ENCODE measurements around the gene RGS19. TPM values are rescaled to one million over a fixed set of nuclear protein-coding genes. Genes with fewer than 3 reads are reported as not detected.
"Not testable (repeated sequence)": the region's sequence is repeated elsewhere in the genome, so short reads cannot be mapped to it uniquely, and the experiment has no call there.

Gene RGS19
- polyA plus RNA-seq, 1 donor (not counting 4 experiments of a cell fraction or from before 2014, with no cell fraction given), result 11.8 TPM

GRCh38 chr20:64091340-64091739 is 12.0 kb upstream of the RGS19 start:
- Histone ChIP-seq H3K9ac (ENCODE audit: control insufficient read depth, extremely low read depth, insufficient read depth, low read length) (no peak overlapping the region), H3K9me3 (ENCODE audit: control insufficient read depth, low read depth, low read length) (no peaks in the 10 kb centered on the region), H3K9me1 (ENCODE audit: control insufficient read depth, extremely low read depth, insufficient read depth, low read length) (no peaks in the 10 kb centered on the region), H2AFZ (ENCODE audit: control insufficient read depth, low read length) (no peak overlapping the region), H4K20me1 (ENCODE audit: control insufficient read depth, extremely low read depth, insufficient read depth, low read length) (peaks cover 2% of the 10 kb centered on the region), H3K79me2 (ENCODE audit: control insufficient read depth, insufficient read depth, low read length) (no peaks in the 10 kb centered on the region), H3K27me3 (ENCODE audit: control insufficient read depth, extremely low read depth, insufficient read depth, low read length) (peaks cover 10% of the 10 kb centered on the region), H3K27ac (ENCODE audit: control insufficient read depth, insufficient read depth, low read length) (no peak overlapping the region), H3K4me1 (ENCODE audit: control insufficient read depth, extremely low read depth, insufficient read depth, low read length) (no peaks in the 10 kb centered on the region), H3K4me2 (ENCODE audit: control insufficient read depth, extremely low read depth, insufficient read depth, low read depth, low read length) (no peak overlapping the region), H3K36me3 (ENCODE audit: control insufficient read depth in 2 of 2, extremely low read depth in 1 of 2, insufficient read depth in 2 of 2, low read length in 2 of 2) (no peaks in the 10 kb centered on the region), H3K4me3 (ENCODE audit: control insufficient read depth in 2 of 3, extremely low read depth in 1 of 3, insufficient read depth in 2 of 3, low read depth in 1 of 3, low read length in 3 of 3) (no peak overlapping the region)
- DNase-seq (ENCODE audit: low read depth, low spot score) (no peak), FAIRE-seq (no peak)
- dilution Hi-C loops (cut with MboI; ENCODE audit: extremely low pct_ligation_motif_present, low sequenced_read_pairs), result no loop called here
- no peak for TF ChIP-seq CTCF (optimal IDR thresholded peaks at IDR 0.05 in 1 of 3, IDR thresholded peaks at IDR 0.05 in 1 of 3, conservative IDR thresholded peaks at IDR 0.05 in 1 of 3; ENCODE audit: extremely low read depth in 1 of 3, insufficient read depth in 2 of 3, low read length in 3 of 3)
- no peak for TF ChIP-seq EZH2 (IDR thresholded peaks at IDR 0.05; ENCODE audit: low read length)

DNA sequence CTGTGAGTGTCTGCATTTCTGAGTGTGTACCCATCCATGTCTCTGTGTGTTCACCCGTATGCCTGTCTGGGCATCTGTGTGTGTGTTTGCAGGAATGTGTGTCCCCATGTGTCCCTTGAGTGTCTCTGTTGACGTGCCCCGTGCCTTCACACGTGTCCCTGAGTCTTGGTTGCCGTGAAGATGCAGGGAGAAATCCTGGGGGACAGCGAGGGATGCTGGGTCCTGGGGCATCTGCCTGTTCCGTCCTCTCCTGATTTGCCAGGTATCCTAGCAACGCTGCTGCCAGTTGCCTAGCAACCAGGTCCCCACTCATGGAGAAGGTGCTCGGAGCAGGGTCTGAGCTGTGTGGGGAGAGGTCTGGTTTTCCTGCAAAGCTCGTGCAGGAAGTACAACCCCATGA is 10.8 kb upstream of the RGS19 start:
- H3K36me3 ChIP-seq (ENCODE audit: control insufficient read depth in 2 of 2, extremely low read depth in 1 of 2, insufficient read depth in 2 of 2, low read length in 2 of 2), result no peaks in the 10 kb centered on the region
- H3K9ac ChIP-seq (ENCODE audit: control insufficient read depth, extremely low read depth, insufficient read depth, low read length), result no peak overlapping the region
- no peak overlapping the region for H3K27ac ChIP-seq (ENCODE audit: control insufficient read depth, insufficient read depth, low read length)
- no peak overlapping the region for H3K4me2 ChIP-seq (ENCODE audit: control insufficient read depth, extremely low read depth, insufficient read depth, low read depth, low read length)
- TF ChIP-seq CTCF (optimal IDR thresholded peaks at IDR 0.05 in 1 of 3, IDR thresholded peaks at IDR 0.05 in 1 of 3, conservative IDR thresholded peaks at IDR 0.05 in 1 of 3; ENCODE audit: extremely low read depth in 1 of 3, insufficient read depth in 2 of 3, low read length in 3 of 3) (no peak), EZH2 (IDR thresholded peaks at IDR 0.05; ENCODE audit: low read length) (no peak)
- H4K20me1 ChIP-seq (ENCODE audit: control insufficient read depth, extremely low read depth, insufficient read depth, low read length), result peaks cover 2% of the 10 kb centered on the region
- no peak overlapping the region for H2AFZ ChIP-seq (ENCODE audit: control insufficient read depth, low read length)
- no peaks in the 10 kb centered on the region for H3K4me1 ChIP-seq (ENCODE audit: control insufficient read depth, extremely low read depth, insufficient read depth, low read length)
- no peaks in the 10 kb centered on the region for H3K9me3 ChIP-seq (ENCODE audit: control insufficient read depth, low read depth, low read length)
- H3K79me2 ChIP-seq (ENCODE audit: control insufficient read depth, insufficient read depth, low read length), result no peaks in the 10 kb centered on the region
- peaks cover 20% of the 10 kb centered on the region for H3K27me3 ChIP-seq (ENCODE audit: control insufficient read depth, extremely low read depth, insufficient read depth, low read length)
- H3K9me1 ChIP-seq (ENCODE audit: control insufficient read depth, extremely low read depth, insufficient read depth, low read length), result no peaks in the 10 kb centered on the region
- DNase-seq (ENCODE audit: low read depth, low spot score) (no peak), FAIRE-seq (no peak)
- dilution Hi-C loops (cut with MboI; ENCODE audit: extremely low pct_ligation_motif_present, low sequenced_read_pairs), result no loop called here
- H3K4me3 ChIP-seq (ENCODE audit: control insufficient read depth in 2 of 3, extremely low read depth in 1 of 3, insufficient read depth in 2 of 3, low read depth in 1 of 3, low read length in 3 of 3), result no peak overlapping the region

DNA sequence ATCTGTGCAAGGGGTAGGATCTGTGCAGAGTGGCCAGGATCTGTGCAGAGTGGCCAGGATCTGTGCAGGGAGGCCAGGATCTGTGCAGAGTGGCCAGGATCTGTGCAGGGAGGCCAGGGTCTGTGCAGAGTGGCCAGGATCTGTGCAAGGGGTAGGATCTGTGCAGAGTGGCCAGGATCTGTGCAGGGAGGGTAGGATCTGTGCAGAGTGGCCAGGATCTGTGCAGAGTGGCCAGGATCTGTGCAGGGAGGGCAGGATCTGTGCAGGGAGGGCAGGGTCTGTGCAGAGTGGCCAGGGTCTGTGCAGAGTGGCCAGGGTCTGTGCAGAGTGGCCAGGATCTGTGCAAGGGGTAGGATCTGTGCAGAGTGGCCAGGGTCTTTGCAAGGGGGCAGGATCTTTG is 9.3 kb upstream of the RGS19 start:
- H3K27ac ChIP-seq (ENCODE audit: control insufficient read depth, insufficient read depth, low read length); H3K4me1 ChIP-seq (ENCODE audit: control insufficient read depth, extremely low read depth, insufficient read depth, low read length); H3K4me3 ChIP-seq (ENCODE audit: control insufficient read depth in 2 of 3, extremely low read depth in 1 of 3, insufficient read depth in 2 of 3, low read depth in 1 of 3, low read length in 3 of 3); H4K20me1 ChIP-seq (ENCODE audit: control insufficient read depth, extremely low read depth, insufficient read depth, low read length); H3K36me3 ChIP-seq (ENCODE audit: control insufficient read depth in 2 of 2, extremely low read depth in 1 of 2, insufficient read depth in 2 of 2, low read length in 2 of 2); H3K4me2 ChIP-seq (ENCODE audit: control insufficient read depth, extremely low read depth, insufficient read depth, low read depth, low read length); dilution Hi-C loops (cut with MboI; ENCODE audit: extremely low pct_ligation_motif_present, low sequenced_read_pairs); H3K9ac ChIP-seq (ENCODE audit: control insufficient read depth, extremely low read depth, insufficient read depth, low read length); H3K9me1 ChIP-seq (ENCODE audit: control insufficient read depth, extremely low read depth, insufficient read depth, low read length); H2AFZ ChIP-seq (ENCODE audit: control insufficient read depth, low read length); H3K9me3 ChIP-seq (ENCODE audit: control insufficient read depth, low read depth, low read length); DNase-seq (ENCODE audit: low read depth, low spot score); H3K79me2 ChIP-seq (ENCODE audit: control insufficient read depth, insufficient read depth, low read length): not testable (repeated sequence)
- H3K27me3 ChIP-seq (ENCODE audit: control insufficient read depth, extremely low read depth, insufficient read depth, low read length), result peaks cover 35% of the 10 kb centered on the region
- peak; percentile 74 for FAIRE-seq

GRCh38 chr20:64087226-64087825 is 8.0 kb upstream of the RGS19 start:
- not testable (repeated sequence) for FAIRE-seq
- peaks cover 36% of the 10 kb centered on the region for H3K27me3 ChIP-seq (ENCODE audit: control insufficient read depth, extremely low read depth, insufficient read depth, low read length)

More at GRCh38 chr20:64087226-64087825, 8.0 kb upstream of the RGS19 start:
- H3K4me3 ChIP-seq (ENCODE audit: control insufficient read depth in 2 of 3, extremely low read depth in 1 of 3, insufficient read depth in 2 of 3, low read depth in 1 of 3, low read length in 3 of 3); H3K27ac ChIP-seq (ENCODE audit: control insufficient read depth, insufficient read depth, low read length); DNase-seq (ENCODE audit: low read depth, low spot score); H3K4me1 ChIP-seq (ENCODE audit: control insufficient read depth, extremely low read depth, insufficient read depth, low read length); dilution Hi-C loops (cut with MboI; ENCODE audit: extremely low pct_ligation_motif_present, low sequenced_read_pairs); H3K9ac ChIP-seq (ENCODE audit: control insufficient read depth, extremely low read depth, insufficient read depth, low read length); H3K9me3 ChIP-seq (ENCODE audit: control insufficient read depth, low read depth, low read length); H2AFZ ChIP-seq (ENCODE audit: control insufficient read depth, low read length); H3K9me1 ChIP-seq (ENCODE audit: control insufficient read depth, extremely low read depth, insufficient read depth, low read length); H3K79me2 ChIP-seq (ENCODE audit: control insufficient read depth, insufficient read depth, low read length); H4K20me1 ChIP-seq (ENCODE audit: control insufficient read depth, extremely low read depth, insufficient read depth, low read length); H3K4me2 ChIP-seq (ENCODE audit: control insufficient read depth, extremely low read depth, insufficient read depth, low read depth, low read length); H3K36me3 ChIP-seq (ENCODE audit: control insufficient read depth in 2 of 2, extremely low read depth in 1 of 2, insufficient read depth in 2 of 2, low read length in 2 of 2): not testable (repeated sequence)
